HG03135 (cell line): ENCODE results near the gene CMSS1.
A peak's percentile ranks its signal among the peaks of the same experiment; 100 is the strongest.

Source experiments
- ATAC-seq: cut with Tn5 transposase; IDR thresholded peaks from one replicate; pipeline ENCODE4 v1.9.1; 2021; ENCODE audit warnings: mild to moderate bottlenecking, moderate library complexity; ENCODE audit not compliant: unreplicated experiment

CMSS1 gene

GRCh38 chr3:100097919-100098783 lies 280.5 kb downstream of the CMSS1 start:
- ATAC-seq = no peak

- ATAC-seq = no peak
These were observed 281.1 kb downstream of the CMSS1 start for GRCh38 chr3:100098784-100099070.

- no peak for ATAC-seq
These were observed 282.0 kb downstream of the CMSS1 start for GRCh38 chr3:100099621-100100020.

GRCh38 chr3:100100425-100100824 lies 282.8 kb downstream of the CMSS1 start:
- ATAC-seq = no peak

- ATAC-seq = no peak
These were observed 285.1 kb downstream of the CMSS1 start for GRCh38 chr3:100102757-100103156.

- peak; percentile 88 for ATAC-seq
These were observed 286.1 kb downstream of the CMSS1 start for GRCh38 chr3:100103558-100104441.

GRCh38 chr3:100104442-100104798 lies 286.8 kb downstream of the CMSS1 start:
- ATAC-seq = peak; percentile 36

- no peak for ATAC-seq
These were observed 287.3 kb downstream of the CMSS1 start for GRCh38 chr3:100104817-100105413.

GRCh38 chr3:100105501-100105900 lies 287.8 kb downstream of the CMSS1 start:
- ATAC-seq = peak; percentile 33

GRCh38 chr3:100106094-100106493 lies 288.4 kb downstream of the CMSS1 start:
- ATAC-seq = no peak

GRCh38 chr3:100106531-100107141 lies 289.0 kb downstream of the CMSS1 start:
- no peak for ATAC-seq

GRCh38 chr3:100107221-100107814 lies 289.7 kb downstream of the CMSS1 start:
- no peak for ATAC-seq

- no peak for ATAC-seq
These were observed 290.9 kb downstream of the CMSS1 start for GRCh38 chr3:100108464-100109079.

- ATAC-seq = no peak
These were observed 292.5 kb downstream of the CMSS1 start for GRCh38 chr3:100110162-100110561.

GRCh38 chr3:100111728-100112127 lies 294.1 kb downstream of the CMSS1 start:
- no peak for ATAC-seq

- no peak for ATAC-seq
These were observed 296.2 kb downstream of the CMSS1 start for GRCh38 chr3:100113723-100114412.

- ATAC-seq = no peak
These were observed 296.9 kb downstream of the CMSS1 start, which contains the start of gene FILIP1L for GRCh38 chr3:100114413-100115030. Gene FILIP1L, minus strand, starts transcription at chr3:100114501.

GRCh38 chr3:100117093-100117492 lies 299.4 kb downstream of the CMSS1 start:
- ATAC-seq = no peak

- no peak for ATAC-seq
These were observed 302.4 kb downstream of the CMSS1 start for GRCh38 chr3:100120012-100120411.
